SK-N-SH (cell line): ENCODE results near the gene PRR19. TPM values are rescaled to one million over a fixed set of nuclear protein-coding genes. Genes with fewer than 3 reads are reported as not detected.
"Not testable (repeated sequence)": the region's sequence is repeated elsewhere in the genome, so short reads cannot be mapped to it uniquely, and the experiment has no call there.

Experiments
- CTCF ChIA-PET: fragments of 300-600, 350-600 bp; formaldehyde crosslinking; extraction: SDS; loops from one replicate; lab custom pipeline; 2021; lab: Yijun Ruan, JAX
- POLR2A ChIA-PET: fragments of 350-600 bp; sonication (Branson Sonifier 250); formaldehyde crosslinking; extraction: SDS; loops from one replicate; lab custom pipeline; 2020; ENCODE audit warnings: antibody characterized with exemption, inconsistent platforms; lab: Yijun Ruan, JAX
- DNase-seq: peaks from one replicate; pipeline ENCODE4 v3.0.0; 2012
- H2AFZ ChIP-seq: fragments of 200-600 bp; sonication (generic); 2 replicates; pipeline ENCODE4 v1.8.1; 2016; ENCODE audit warnings: antibody characterized with exemption, mild to moderate bottlenecking, low read depth
- H3F3A ChIP-seq: fragments of 200-600 bp; sonication (generic); replicated peaks from 2 replicates; pipeline ENCODE3; 2016; ENCODE audit warnings: antibody characterized with exemption, mild to moderate bottlenecking; ENCODE audit not compliant: insufficient read depth
- H3K27ac ChIP-seq, 2 experiments: fragments of 200-500 bp in 1 of 2; fragments of 200-600 bp in 1 of 2; sonication (Bioruptor generic) in 1 of 2; sonication (generic), shearing (Covaris generic) in 1 of 2; 2 replicates each; pipeline versions ENCODE4 v1.5.1 to v1.6.1; 2014 to 2016; ENCODE audit warnings: low read depth in 2 of 2, inconsistent platforms in 1 of 2, low read length in 1 of 2, mild to moderate bottlenecking in 1 of 2, mixed read lengths in 1 of 2
- H3K27me3 ChIP-seq: fragments of 200-600 bp; sonication (generic), shearing (Covaris generic); 2 replicates; pipeline ENCODE4 v1.6.1; 2016; ENCODE audit warnings: mixed run types; ENCODE audit not compliant: insufficient read depth
- H3K36me3 ChIP-seq, 2 experiments: fragments of 200-500 bp in 1 of 2; fragments of 200-600 bp in 1 of 2; sonication (Bioruptor generic) in 1 of 2; sonication (generic) in 1 of 2; replicated peaks in 1 of 2; 2 replicates each; pipeline versions ENCODE3 to v1.5.1; 2014 to 2016; ENCODE audit warnings: low read length in 1 of 2, mild to moderate bottlenecking in 1 of 2; ENCODE audit not compliant: insufficient read depth in 2 of 2, control insufficient read depth in 1 of 2
- H3K4me1 ChIP-seq, 2 experiments: fragments of 200-500 bp in 1 of 2; fragments of 200-600 bp in 1 of 2; sonication (Bioruptor generic) in 1 of 2; sonication (generic), shearing (Covaris generic) in 1 of 2; 2 replicates each; pipeline versions ENCODE4 v1.5.1 to v1.6.1; 2014 to 2016; ENCODE audit warnings: low read depth in 1 of 2, low read length in 1 of 2, mixed run types in 1 of 2; ENCODE audit not compliant: insufficient read depth in 2 of 2, control insufficient read depth in 1 of 2
- H3K4me2 ChIP-seq: fragments of 200-600 bp; sonication (generic), shearing (Covaris generic); 2 replicates; pipeline ENCODE4 v1.6.1; 2017; ENCODE audit warnings: mixed run types
- H3K4me3 ChIP-seq, 2 experiments: fragments of 200-500 bp in 1 of 2; fragments of 200-600 bp in 1 of 2; sonication (Bioruptor generic) in 1 of 2; sonication (generic), shearing (Covaris generic) in 1 of 2; 2 replicates each; pipeline versions ENCODE4 v1.5.1 to v1.8.1; 2014 to 2016; ENCODE audit warnings: low read depth in 2 of 2, inconsistent platforms in 1 of 2, low read length in 1 of 2, mild to moderate bottlenecking in 1 of 2, mixed read lengths in 1 of 2, moderate library complexity in 1 of 2
- H3K79me2 ChIP-seq: fragments of 200-600 bp; sonication (generic); 2 replicates; pipeline ENCODE4 v1.8.1; 2017; ENCODE audit warnings: mild to moderate bottlenecking; ENCODE audit not compliant: insufficient read depth
- H3K9ac ChIP-seq: fragments of 200-600 bp; sonication (generic); 2 replicates; pipeline ENCODE4 v1.6.1; 2017; ENCODE audit warnings: mixed run types
- H3K9me2 ChIP-seq: fragments of 200-600 bp; sonication (generic); 2 replicates; pipeline ENCODE4 v1.6.1; 2017; ENCODE audit warnings: mixed run types
- H3K9me3 ChIP-seq: fragments of 200-600 bp; sonication (generic); 2 replicates; pipeline ENCODE4 v1.6.1; 2017; ENCODE audit warnings: mixed run types, mild to moderate bottlenecking, moderate library complexity
- H4K20me1 ChIP-seq: fragments of 200-600 bp; sonication (generic); 2 replicates; pipeline ENCODE4 v1.6.1; 2017; ENCODE audit warnings: mild to moderate bottlenecking, mixed run types; ENCODE audit not compliant: insufficient read depth
- CHD2 ChIP-seq: fragments of 150-350 bp; IDR thresholded peaks from 2 replicates; pipeline ENCODE4 v1.6.1; 2018; ENCODE audit warnings: low read length; ENCODE audit not compliant: partially characterized antibody
- CTCF ChIP-seq: fragments of 200-600 bp; sonication (generic); IDR thresholded peaks from 2 replicates; pipeline ENCODE4 v1.6.1; 2017; ENCODE audit warnings: antibody characterized with exemption, mild to moderate bottlenecking, moderate library complexity
- GATA2 ChIP-seq: sonication (generic); formaldehyde crosslinking; IDR thresholded peaks from 2 replicates; pipeline ENCODE4 v1.5.0; 2020; ENCODE audit warnings: mild to moderate bottlenecking, missing genetic modification reagents
- IRF3 ChIP-seq: fragments of 150-350 bp; IDR thresholded peaks from 2 replicates; pipeline ENCODE4 v1.6.1; 2016; ENCODE audit warnings: mild to moderate bottlenecking, low read depth, low read length
- MAX ChIP-seq: IDR thresholded peaks from 2 replicates; pipeline ENCODE4 v1.4.0; 2012; ENCODE audit warnings: low read depth
- NRF1 ChIP-seq: IDR thresholded peaks from 2 replicates; pipeline ENCODE4 v1.6.1; 2012; ENCODE audit warnings: low read depth, mild to moderate bottlenecking, low read length
- POLR2AphosphoS5 ChIP-seq: IDR thresholded peaks from 2 replicates; pipeline ENCODE4 v1.6.1; 2012; ENCODE audit warnings: low read depth, low read length
- RAD21 ChIP-seq: IDR thresholded peaks from 2 replicates; pipeline ENCODE4 v1.6.1; 2012; ENCODE audit warnings: mild to moderate bottlenecking, low read length
- SIN3A ChIP-seq: IDR thresholded peaks from 2 replicates; pipeline ENCODE4 v1.6.1; 2012; ENCODE audit warnings: low read depth, mild to moderate bottlenecking, low read length, moderate library complexity, borderline replicate concordance
- TCF12 ChIP-seq: IDR thresholded peaks from 2 replicates; pipeline ENCODE4 v1.4.0; 2012
- WGBS: methylation state at CpG from one replicate; pipeline ENCODE4 v1.1.6; 2017; ENCODE audit warnings: low lambda C conversion rate; 5-methylcytosine and 5-hydroxymethylcytosine counted together
- polyA plus RNA-seq, 3 experiments: library from polyadenylated mRNA; depleted of rRNA; stranded (reverse); fragments of >200 nt; gene quantifications; 2 replicates each; pipeline ENCODE4 v1.2.3, GENCODE V29; 2012

The PRR19 gene
- polyA plus RNA-seq, 1 of the 3 experiments (the other 2 are of a cell fraction) = 1.3 TPM

GRCh38 chr19:42255766-42256745, 45.9 kb upstream of the PRR19 start:
- peak overlapping the region; percentile 82 for H2AFZ ChIP-seq
- H3F3A ChIP-seq = peaks cover 23% of the 10 kb centered on the region
- TF ChIP-seq MAX = peak; percentile 11; the same call in 1 of the 2 replicates
- no peak for TF ChIP-seq GATA2
- peak; percentile 43; the same call in 1 of the 2 replicates for TF ChIP-seq POLR2AphosphoS5
- TF ChIP-seq TCF12 = 0 out of 2 replicates have a peak, but pooled peaks have one; percentile 7
- no peaks in the 10 kb centered on the region for H3K36me3 ChIP-seq
- peak overlapping the region; percentile 99 for H3K4me2 ChIP-seq
- H3K27me3 ChIP-seq = no peaks in the 10 kb centered on the region
- H3K4me1 ChIP-seq = peaks cover 4 to 22% of the 10 kb centered on the region in 2 experiments; a peak in 2 of 4 replicates
- H3K9ac ChIP-seq = peak overlapping the region; percentile 90
- peak overlapping the region; percentile 97 to 98 for H3K27ac ChIP-seq
- 3% methylated on average over 28 of the region's 38 CpGs for WGBS
- DNase-seq = peak; percentile 77
- peaks cover 45% of the 10 kb centered on the region for H3K79me2 ChIP-seq
- no peaks in the 10 kb centered on the region for H3K9me2 ChIP-seq
- peak overlapping the region; percentile 89 to 92 for H3K4me3 ChIP-seq
- no peaks in the 10 kb centered on the region for H3K9me3 ChIP-seq
- ChIA-PET CTCF (interaction anchor here (0.7 to 2.2 kb wide), 9 partner anchors 10 to 133 kb away, joined by 3 to 27 read pairs (median 3); partner anchors contain the start of gene GSK3A), POLR2A (interaction anchor here (0.7 to 1.9 kb wide), 6 partner anchors 11 to 26 kb away, joined by 3 to 6 read pairs (median 4); partner anchors contain the start of gene CIC)
- H4K20me1 ChIP-seq = peaks cover 21% of the 10 kb centered on the region

- H3K9me3 ChIP-seq, DNase-seq, H3K36me3 ChIP-seq, H4K20me1 ChIP-seq, H3K9ac ChIP-seq, H3K4me3 ChIP-seq, H3K4me1 ChIP-seq, H3K27me3 ChIP-seq, H3K4me2 ChIP-seq, H3K27ac ChIP-seq, H2AFZ ChIP-seq, H3K9me2 ChIP-seq, POLR2A ChIA-PET: not testable (repeated sequence)
- CTCF ChIA-PET = interaction anchor here (0.6 to 0.7 kb wide), 2 partner anchors 22 to 300 kb away, joined by 3 read pairs; no protein-coding TSS in a partner anchor
- H3K79me2 ChIP-seq = peaks cover 28% of the 10 kb centered on the region
- 93% methylated on average over 3 of the region's 3 CpGs for WGBS
- peaks cover 15% of the 10 kb centered on the region for H3F3A ChIP-seq
These were observed 44.1 kb upstream of the PRR19 start for GRCh38 chr19:42257842-42258241.

GRCh38 chr19:42261763-42262162, 40.2 kb upstream of the PRR19 start:
- H3K4me2 ChIP-seq = no peak overlapping the region
- H3K27ac ChIP-seq = no peak overlapping the region
- DNase-seq = no peak
- no peaks in the 10 kb centered on the region for H4K20me1 ChIP-seq
- H2AFZ ChIP-seq = no peak overlapping the region
- H3K27me3 ChIP-seq = no peaks in the 10 kb centered on the region
- POLR2A ChIA-PET = interaction anchor here (1.6 kb wide), 1 partner anchor 15 kb away, joined by 3 read pairs; no protein-coding TSS in a partner anchor
- peaks cover 5% of the 10 kb centered on the region for H3F3A ChIP-seq
- H3K9me2 ChIP-seq = no peaks in the 10 kb centered on the region
- CTCF ChIA-PET = interaction anchor here (1.2 to 1.6 kb wide), 2 partner anchors 18 kb away, joined by 4 to 5 read pairs; no protein-coding TSS in a partner anchor
- H3K79me2 ChIP-seq = no peaks in the 10 kb centered on the region
- H3K4me3 ChIP-seq = no peak overlapping the region
- H3K36me3 ChIP-seq = no peaks in the 10 kb centered on the region
- 91% methylated on average over 3 of the region's 3 CpGs for WGBS
- TF ChIP-seq IRF3 = no peak
- TF ChIP-seq GATA2 = no peak
- no peak for TF ChIP-seq CTCF
- no peak for TF ChIP-seq SIN3A
- TF ChIP-seq CHD2 = no peak
- no peak for TF ChIP-seq RAD21
- TF ChIP-seq NRF1 = no peak
- no peak overlapping the region for H3K9ac ChIP-seq
- H3K9me3 ChIP-seq = no peaks in the 10 kb centered on the region
- H3K4me1 ChIP-seq = no peaks in the 10 kb centered on the region

- POLR2A ChIA-PET, H4K20me1 ChIP-seq, H3F3A ChIP-seq, H3K4me2 ChIP-seq, H3K27ac ChIP-seq, H3K9ac ChIP-seq, H3K27me3 ChIP-seq, CTCF ChIA-PET, H2AFZ ChIP-seq, DNase-seq, H3K9me3 ChIP-seq, H3K9me2 ChIP-seq, H3K4me3 ChIP-seq, H3K36me3 ChIP-seq: not testable (repeated sequence)
- WGBS = 91% methylated on average over 4 of the region's 4 CpGs
- Histone ChIP-seq H3K4me1 (peaks cover 8 to 22% of the 10 kb centered on the region in 2 experiments; a peak in 3 of 4 replicates), H3K79me2 (peaks cover 18% of the 10 kb centered on the region)
These were observed 35.8 kb upstream of the PRR19 start for GRCh38 chr19:42266105-42266504.
